Measurements from ENCODE around the gene NF1.

NF1 gene

DNA sequence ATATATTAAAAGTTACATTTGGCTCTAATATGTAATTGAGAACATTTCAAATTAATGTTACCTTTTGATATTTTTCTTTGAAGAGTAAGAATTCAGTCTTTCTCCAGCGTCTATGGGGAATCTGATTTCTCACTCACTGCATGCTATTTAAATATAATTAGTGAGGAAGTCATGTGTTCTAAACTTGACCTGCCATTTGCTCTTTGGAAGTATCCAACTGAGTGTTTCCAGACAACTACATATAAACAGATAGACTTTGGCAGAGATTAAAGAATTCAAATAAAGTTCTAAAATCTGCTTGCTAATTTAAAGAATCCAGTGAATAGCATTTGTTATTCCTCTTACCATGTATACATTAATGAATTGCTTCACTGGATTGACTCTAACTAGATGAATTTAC is 178.7 kb downstream of the NF1 start:
- no peak overlapping the region for H4K8ac ChIP-seq (ENCODE audit: low read length)
- H3K4me1 ChIP-seq (ENCODE audit: control insufficient read depth, insufficient read depth, low read depth, low read length) = peaks cover 6% of the 10 kb centered on the region
- no peak overlapping the region for H3K23ac ChIP-seq (ENCODE audit: low read length in 2 of 2)
- H3K36me3 ChIP-seq (ENCODE audit: control insufficient read depth in 1 of 2, insufficient read depth in 2 of 2, low read depth in 1 of 2, low read length in 2 of 2) = peaks cover 0 to 34% of the 10 kb centered on the region in 2 experiments
- DNase-seq = no peak
- H3K27ac ChIP-seq (ENCODE audit: low read length, poor library complexity, severe bottlenecking) = no peak overlapping the region
- no peaks in the 10 kb centered on the region for H3K9me3 ChIP-seq (ENCODE audit: control insufficient read depth, low read length)
- H3K4ac ChIP-seq (ENCODE audit: low read depth in 1 of 2, low read length in 2 of 2) = no peak overlapping the region
- H2AK5ac ChIP-seq (ENCODE audit: low read length, severe bottlenecking) = no peak overlapping the region
- no CpG with 5 or more reads among the region's 1 CpG for WGBS
- no peaks in the 10 kb centered on the region for H3K27me3 ChIP-seq (ENCODE audit: control insufficient read depth in 1 of 2, insufficient read depth in 1 of 2, low read length in 2 of 2)
- H2BK12ac ChIP-seq (ENCODE audit: low read length in 2 of 2) = no peak overlapping the region
- H2BK120ac ChIP-seq (ENCODE audit: low read depth, low read length) = no peak overlapping the region
- no peak overlapping the region for H2AFZ ChIP-seq (ENCODE audit: low read depth, low read length)
- H3K4me3 ChIP-seq (ENCODE audit: insufficient read depth in 1 of 2, low read depth in 1 of 2, low read length in 2 of 2) = peak overlapping the region in 1 of 2 experiments; percentile 7
- no peak overlapping the region for H2BK5ac ChIP-seq (ENCODE audit: low read depth, low read length, poor library complexity, severe bottlenecking)
- no peak overlapping the region for H2BK15ac ChIP-seq (ENCODE audit: low read depth, poor library complexity, severe bottlenecking)
- no peak overlapping the region for H3K4me2 ChIP-seq (ENCODE audit: low read length, poor library complexity, severe bottlenecking)
- H3K18ac ChIP-seq (ENCODE audit: low read depth in 1 of 2, low read length in 2 of 2) = no peak overlapping the region
- H4K91ac ChIP-seq (ENCODE audit: low read length) = no peak overlapping the region
- peak overlapping the region; percentile 83 for H3K9ac ChIP-seq (ENCODE audit: low read length)
- peaks cover 11% of the 10 kb centered on the region for H3K79me1 ChIP-seq (replicated peaks; ENCODE audit: low read length, poor library complexity, severe bottlenecking)
- no peak overlapping the region for H3K14ac ChIP-seq (ENCODE audit: low read length in 2 of 2)

DNA sequence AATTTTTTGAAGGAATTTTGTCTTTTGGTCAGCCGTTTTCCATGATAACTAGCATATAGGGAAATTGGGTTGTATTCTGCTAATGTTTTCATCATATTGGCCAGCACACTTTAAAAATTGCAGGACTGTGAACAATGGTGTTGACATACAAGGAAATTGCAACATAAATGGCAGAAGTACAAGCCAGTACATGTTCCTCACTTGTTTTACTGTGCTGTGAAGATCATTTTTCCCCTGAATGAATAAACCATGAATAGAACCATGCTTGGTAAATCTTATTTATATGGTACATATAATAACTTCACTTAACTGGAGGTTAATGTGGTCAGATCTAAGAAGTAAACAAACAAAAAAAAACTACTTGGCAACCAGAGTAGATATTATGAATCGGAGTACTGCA is 179.5 kb downstream of the NF1 start:
- H2AK5ac ChIP-seq (ENCODE audit: low read length, severe bottlenecking) = no peak overlapping the region
- H3K4me1 ChIP-seq (ENCODE audit: control insufficient read depth, insufficient read depth, low read depth, low read length) = peaks cover 3% of the 10 kb centered on the region

DNA sequence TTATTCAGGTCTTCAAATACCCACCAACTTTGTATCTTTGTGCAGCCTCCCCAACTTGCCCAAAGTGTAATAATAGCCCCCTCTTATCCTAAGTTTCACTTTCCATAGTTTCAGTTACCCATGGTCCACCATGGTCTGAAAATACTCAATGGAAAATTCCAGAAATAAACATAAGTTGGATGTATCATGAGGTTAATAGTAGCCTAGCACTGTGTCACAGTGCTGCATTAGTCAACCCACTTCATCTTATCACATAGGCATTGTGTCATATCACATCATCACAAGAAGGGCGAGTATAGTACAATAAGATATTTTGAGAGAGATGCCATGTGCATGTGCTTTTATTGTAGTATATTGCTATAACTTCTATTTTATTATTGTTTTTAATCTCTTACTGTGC is 180.3 kb downstream of the NF1 start:
- H3K27ac ChIP-seq (ENCODE audit: low read length, poor library complexity, severe bottlenecking) = no peak overlapping the region
- H2BK15ac ChIP-seq (ENCODE audit: low read depth, poor library complexity, severe bottlenecking) = no peak overlapping the region
- H3K79me1 ChIP-seq (replicated peaks; ENCODE audit: low read length, poor library complexity, severe bottlenecking) = peaks cover 14% of the 10 kb centered on the region
- peak; percentile 45 for DNase-seq
- H3K36me3 ChIP-seq (ENCODE audit: control insufficient read depth in 1 of 2, insufficient read depth in 2 of 2, low read depth in 1 of 2, low read length in 2 of 2) = peaks cover 3 to 34% of the 10 kb centered on the region in 2 experiments
- peak overlapping the region; percentile 83 for H3K9ac ChIP-seq (ENCODE audit: low read length)
- H3K18ac ChIP-seq (ENCODE audit: low read depth in 1 of 2, low read length in 2 of 2) = peak overlapping the region in 1 of 2 experiments; percentile 62
- peaks cover 2% of the 10 kb centered on the region for H3K4me1 ChIP-seq (ENCODE audit: control insufficient read depth, insufficient read depth, low read depth, low read length)
- WGBS = no CpG with 5 or more reads among the region's 1 CpG
- H4K91ac ChIP-seq (ENCODE audit: low read length) = no peak overlapping the region
- H3K27me3 ChIP-seq (ENCODE audit: control insufficient read depth in 1 of 2, insufficient read depth in 1 of 2, low read length in 2 of 2) = no peaks in the 10 kb centered on the region
- no peak overlapping the region for H2BK120ac ChIP-seq (ENCODE audit: low read depth, low read length)
- H3K4me2 ChIP-seq (ENCODE audit: low read length, poor library complexity, severe bottlenecking) = no peak overlapping the region
- H4K8ac ChIP-seq (ENCODE audit: low read length) = no peak overlapping the region
- no peak overlapping the region for H3K4me3 ChIP-seq (ENCODE audit: insufficient read depth in 1 of 2, low read depth in 1 of 2, low read length in 2 of 2)
- H3K4ac ChIP-seq (ENCODE audit: low read depth in 1 of 2, low read length in 2 of 2) = no peak overlapping the region
- H3K23ac ChIP-seq (ENCODE audit: low read length in 2 of 2) = no peak overlapping the region
- no peak overlapping the region for H2BK12ac ChIP-seq (ENCODE audit: low read length in 2 of 2)
- H2BK5ac ChIP-seq (ENCODE audit: low read depth, low read length, poor library complexity, severe bottlenecking) = no peak overlapping the region
- no peaks in the 10 kb centered on the region for H3K9me3 ChIP-seq (ENCODE audit: control insufficient read depth, low read length)
- H2AFZ ChIP-seq (ENCODE audit: low read depth, low read length) = no peak overlapping the region
- H3K14ac ChIP-seq (ENCODE audit: low read length in 2 of 2) = no peak overlapping the region
- H2AK5ac ChIP-seq (ENCODE audit: low read length, severe bottlenecking) = no peak overlapping the region

More for the DNA sequence above, 179.5 kb downstream of the NF1 start:
- Histone ChIP-seq H3K9me3 (ENCODE audit: control insufficient read depth, low read length) (no peaks in the 10 kb centered on the region), H3K14ac (ENCODE audit: low read length in 2 of 2) (no peak overlapping the region), H3K23ac (ENCODE audit: low read length in 2 of 2) (no peak overlapping the region), H2BK12ac (ENCODE audit: low read length in 2 of 2) (no peak overlapping the region), H2AFZ (ENCODE audit: low read depth, low read length) (no peak overlapping the region), H3K4ac (ENCODE audit: low read depth in 1 of 2, low read length in 2 of 2) (no peak overlapping the region), H3K9ac (ENCODE audit: low read length) (peak overlapping the region; percentile 83), H3K27me3 (ENCODE audit: control insufficient read depth in 1 of 2, insufficient read depth in 1 of 2, low read length in 2 of 2) (no peaks in the 10 kb centered on the region), H4K8ac (ENCODE audit: low read length) (no peak overlapping the region), H4K91ac (ENCODE audit: low read length) (no peak overlapping the region), H3K79me1 (replicated peaks; ENCODE audit: low read length, poor library complexity, severe bottlenecking) (peaks cover 14% of the 10 kb centered on the region), H3K18ac (ENCODE audit: low read depth in 1 of 2, low read length in 2 of 2) (no peak overlapping the region), H3K4me2 (ENCODE audit: low read length, poor library complexity, severe bottlenecking) (no peak overlapping the region), H2BK120ac (ENCODE audit: low read depth, low read length) (no peak overlapping the region), H2BK15ac (ENCODE audit: low read depth, poor library complexity, severe bottlenecking) (no peak overlapping the region), H3K36me3 (ENCODE audit: control insufficient read depth in 1 of 2, insufficient read depth in 2 of 2, low read depth in 1 of 2, low read length in 2 of 2) (peaks cover 3 to 34% of the 10 kb centered on the region in 2 experiments), H2BK5ac (ENCODE audit: low read depth, low read length, poor library complexity, severe bottlenecking) (no peak overlapping the region), H3K27ac (ENCODE audit: low read length, poor library complexity, severe bottlenecking) (no peak overlapping the region), H3K4me3 (ENCODE audit: insufficient read depth in 1 of 2, low read depth in 1 of 2, low read length in 2 of 2) (no peak overlapping the region)
- 89% methylated on average over 2 of the region's 2 CpGs for WGBS
- DNase-seq = peak; percentile 73

DNA sequence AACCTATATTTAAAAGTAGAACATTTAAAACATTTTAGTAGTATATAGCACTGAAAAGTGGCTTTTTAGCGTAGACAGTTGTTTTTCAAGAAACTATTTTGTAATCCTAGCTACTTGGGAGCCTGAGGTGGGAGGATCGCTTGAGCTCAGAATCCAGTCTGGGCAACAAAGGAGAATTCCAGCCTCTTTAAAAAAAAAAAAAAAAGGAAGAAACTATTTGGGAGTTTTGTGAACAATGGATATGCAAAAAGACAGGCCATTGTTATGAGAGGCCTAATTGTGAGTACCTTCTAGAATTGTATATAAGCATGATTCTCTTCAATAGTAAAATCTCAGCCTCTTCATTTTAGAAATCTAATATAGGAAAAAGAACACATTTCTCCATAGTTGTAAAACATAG is 184.6 kb downstream of the NF1 start:
- no peak for DNase-seq
- no peak overlapping the region for H3K18ac ChIP-seq (ENCODE audit: low read depth in 1 of 2, low read length in 2 of 2)
- no peak overlapping the region for H3K4me2 ChIP-seq (ENCODE audit: low read length, poor library complexity, severe bottlenecking)
- no peak overlapping the region for H4K91ac ChIP-seq (ENCODE audit: low read length)
- no peak overlapping the region for H2BK120ac ChIP-seq (ENCODE audit: low read depth, low read length)
- no peak overlapping the region for H3K23ac ChIP-seq (ENCODE audit: low read length in 2 of 2)
- H3K9ac ChIP-seq (ENCODE audit: low read length) = no peak overlapping the region
- no peak overlapping the region for H2BK15ac ChIP-seq (ENCODE audit: low read depth, poor library complexity, severe bottlenecking)
- no peaks in the 10 kb centered on the region for H3K9me3 ChIP-seq (ENCODE audit: control insufficient read depth, low read length)
- no peak overlapping the region for H3K14ac ChIP-seq (ENCODE audit: low read length in 2 of 2)
- H3K79me1 ChIP-seq (replicated peaks; ENCODE audit: low read length, poor library complexity, severe bottlenecking) = peaks cover 10% of the 10 kb centered on the region
- H3K27ac ChIP-seq (ENCODE audit: low read length, poor library complexity, severe bottlenecking) = no peak overlapping the region
- H2AFZ ChIP-seq (ENCODE audit: low read depth, low read length) = no peak overlapping the region
- H4K8ac ChIP-seq (ENCODE audit: low read length) = no peak overlapping the region
- H2BK12ac ChIP-seq (ENCODE audit: low read length in 2 of 2) = no peak overlapping the region
- no peak overlapping the region for H3K4me3 ChIP-seq (ENCODE audit: insufficient read depth in 1 of 2, low read depth in 1 of 2, low read length in 2 of 2)
- peaks cover 9 to 32% of the 10 kb centered on the region in 2 experiments for H3K36me3 ChIP-seq (ENCODE audit: control insufficient read depth in 1 of 2, insufficient read depth in 2 of 2, low read depth in 1 of 2, low read length in 2 of 2)
- H2BK5ac ChIP-seq (ENCODE audit: low read depth, low read length, poor library complexity, severe bottlenecking) = no peak overlapping the region
- no peak overlapping the region for H3K4ac ChIP-seq (ENCODE audit: low read depth in 1 of 2, low read length in 2 of 2)
- H3K27me3 ChIP-seq (ENCODE audit: control insufficient read depth in 1 of 2, insufficient read depth in 1 of 2, low read length in 2 of 2) = no peaks in the 10 kb centered on the region
- 97% methylated on average over 2 of the region's 2 CpGs for WGBS
- H2AK5ac ChIP-seq (ENCODE audit: low read length, severe bottlenecking) = no peak overlapping the region
- no peaks in the 10 kb centered on the region for H3K4me1 ChIP-seq (ENCODE audit: control insufficient read depth, insufficient read depth, low read depth, low read length)
